WTC11 (cell line): ENCODE measurements around the gene DCLRE1A.

Experiments
- CREB1 ChIP-seq: sonication (generic); formaldehyde crosslinking; IDR thresholded peaks from 2 replicates; pipeline ENCODE4 v1.8.0; 2023; ENCODE audit warnings: mild to moderate bottlenecking, missing genetic modification reagents
- MAX ChIP-seq: sonication (generic); formaldehyde crosslinking; IDR thresholded peaks from 2 replicates; pipeline ENCODE4 v1.8.0; 2022; ENCODE audit warnings: mild to moderate bottlenecking, missing genetic modification reagents
- TCF7 ChIP-seq: sonication (generic); formaldehyde crosslinking; IDR thresholded peaks from 2 replicates; pipeline ENCODE4 v1.8.0; 2022; ENCODE audit warnings: mild to moderate bottlenecking, low read depth, missing genetic modification reagents, moderate library complexity
- TF ChIP-seq, protein P1 (sequence below): fragments of 200-600 bp; IDR thresholded peaks from 2 replicates; pipeline ENCODE4 v1.8.0; 2022; ENCODE audit warnings: antibody characterized with exemption
- TF ChIP-seq, protein P2 (sequence below): sonication (generic); formaldehyde crosslinking; IDR thresholded peaks from 2 replicates; pipeline ENCODE4 v1.8.1; 2023; ENCODE audit warnings: mild to moderate bottlenecking, missing genetic modification reagents, moderate library complexity

DNA sequence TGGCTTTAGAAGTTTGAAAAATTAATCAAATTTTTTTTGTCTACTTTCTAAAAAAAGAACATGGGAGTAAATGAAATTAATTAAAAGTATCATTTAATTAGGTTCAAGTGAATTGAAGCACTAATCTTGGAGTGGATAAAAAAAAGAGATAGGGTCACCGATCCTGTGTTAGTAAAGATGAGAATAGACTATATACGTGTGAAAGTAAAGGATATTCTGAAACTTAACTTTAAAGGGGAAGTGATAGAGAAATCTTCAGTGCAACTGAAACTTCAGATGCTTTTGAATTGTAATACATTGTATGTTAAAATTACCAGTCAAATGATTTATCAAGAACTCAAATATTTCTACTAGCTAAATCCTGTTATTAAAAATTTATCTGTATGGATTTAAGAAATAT lies 5.4 kb upstream of the DCLRE1A start:
- TF ChIP-seq, protein P1, sequence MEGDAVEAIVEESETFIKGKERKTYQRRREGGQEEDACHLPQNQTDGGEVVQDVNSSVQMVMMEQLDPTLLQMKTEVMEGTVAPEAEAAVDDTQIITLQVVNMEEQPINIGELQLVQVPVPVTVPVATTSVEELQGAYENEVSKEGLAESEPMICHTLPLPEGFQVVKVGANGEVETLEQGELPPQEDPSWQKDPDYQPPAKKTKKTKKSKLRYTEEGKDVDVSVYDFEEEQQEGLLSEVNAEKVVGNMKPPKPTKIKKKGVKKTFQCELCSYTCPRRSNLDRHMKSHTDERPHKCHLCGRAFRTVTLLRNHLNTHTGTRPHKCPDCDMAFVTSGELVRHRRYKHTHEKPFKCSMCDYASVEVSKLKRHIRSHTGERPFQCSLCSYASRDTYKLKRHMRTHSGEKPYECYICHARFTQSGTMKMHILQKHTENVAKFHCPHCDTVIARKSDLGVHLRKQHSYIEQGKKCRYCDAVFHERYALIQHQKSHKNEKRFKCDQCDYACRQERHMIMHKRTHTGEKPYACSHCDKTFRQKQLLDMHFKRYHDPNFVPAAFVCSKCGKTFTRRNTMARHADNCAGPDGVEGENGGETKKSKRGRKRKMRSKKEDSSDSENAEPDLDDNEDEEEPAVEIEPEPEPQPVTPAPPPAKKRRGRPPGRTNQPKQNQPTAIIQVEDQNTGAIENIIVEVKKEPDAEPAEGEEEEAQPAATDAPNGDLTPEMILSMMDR = no peak
- no peak for TF ChIP-seq TCF7
- no peak for TF ChIP-seq MAX (CRISPR knock-in tag)
- TF ChIP-seq CREB1 (CRISPR knock-in tag) = no peak
- TF ChIP-seq, protein P2, sequence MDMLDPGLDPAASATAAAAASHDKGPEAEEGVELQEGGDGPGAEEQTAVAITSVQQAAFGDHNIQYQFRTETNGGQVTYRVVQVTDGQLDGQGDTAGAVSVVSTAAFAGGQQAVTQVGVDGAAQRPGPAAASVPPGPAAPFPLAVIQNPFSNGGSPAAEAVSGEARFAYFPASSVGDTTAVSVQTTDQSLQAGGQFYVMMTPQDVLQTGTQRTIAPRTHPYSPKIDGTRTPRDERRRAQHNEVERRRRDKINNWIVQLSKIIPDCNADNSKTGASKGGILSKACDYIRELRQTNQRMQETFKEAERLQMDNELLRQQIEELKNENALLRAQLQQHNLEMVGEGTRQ (CRISPR knock-in tag) = no peak
